SKM-1 (cell line): ENCODE data around the gene PTGS2.
"Not testable (repeated sequence)": the region's sequence is repeated elsewhere in the genome, so short reads cannot be mapped to it uniquely, and the experiment has no call there.

Experiments
- DNase-seq: peaks from one replicate; lab custom pipeline; 2025; ENCODE audit not compliant: unreplicated experiment; lab: John Stamatoyannopoulos, UW

The PTGS2 gene

GRCh38 chr1:186670297-186671135, 9.7 kb downstream of the PTGS2 start:
- DNase-seq = no peak

GRCh38 chr1:186669784-186670183, 10.4 kb downstream of the PTGS2 start:
- DNase-seq = not testable (repeated sequence)

- not testable (repeated sequence) for DNase-seq
Observed at GRCh38 chr1:186664217-186664616, 16.0 kb downstream of the PTGS2 start.

- DNase-seq = no peak
Observed at GRCh38 chr1:186662752-186663151, 17.5 kb downstream of the PTGS2 start.

GRCh38 chr1:186659890-186660341, 20.3 kb downstream of the PTGS2 start:
- no peak for DNase-seq

GRCh38 chr1:186658999-186659398, 21.2 kb downstream of the PTGS2 start:
- no peak for DNase-seq

- no peak for DNase-seq
Observed at GRCh38 chr1:186657481-186657880, 22.7 kb downstream of the PTGS2 start.

GRCh38 chr1:186655876-186656275, 24.3 kb downstream of the PTGS2 start:
- DNase-seq = no peak

- no peak for DNase-seq
Observed at GRCh38 chr1:186654741-186655140, 25.5 kb downstream of the PTGS2 start.

GRCh38 chr1:186653312-186653711, 26.9 kb downstream of the PTGS2 start:
- no peak for DNase-seq

GRCh38 chr1:186648613-186649012, 31.6 kb downstream of the PTGS2 start:
- DNase-seq = no peak

- not testable (repeated sequence) for DNase-seq
Observed at GRCh38 chr1:186647985-186648384, 32.2 kb downstream of the PTGS2 start.

GRCh38 chr1:186643614-186644013, 36.6 kb downstream of the PTGS2 start:
- DNase-seq = no peak

GRCh38 chr1:186637567-186637966, 42.7 kb downstream of the PTGS2 start:
- DNase-seq = not testable (repeated sequence)

- no peak for DNase-seq
Observed at GRCh38 chr1:186636786-186637185, 43.4 kb downstream of the PTGS2 start.

- no peak for DNase-seq
Observed at GRCh38 chr1:186634511-186634910, 45.7 kb downstream of the PTGS2 start.

- no peak for DNase-seq
Observed at GRCh38 chr1:186633116-186633515, 47.1 kb downstream of the PTGS2 start.

- DNase-seq = no peak
Observed at GRCh38 chr1:186629341-186629740, 50.9 kb downstream of the PTGS2 start.

- DNase-seq = no peak
Observed at GRCh38 chr1:186628910-186629309, 51.3 kb downstream of the PTGS2 start.

- DNase-seq = no peak
Observed at GRCh38 chr1:186627019-186627418, 53.2 kb downstream of the PTGS2 start.

GRCh38 chr1:186626356-186626932, 53.8 kb downstream of the PTGS2 start:
- no peak for DNase-seq

GRCh38 chr1:186623551-186623950, 56.7 kb downstream of the PTGS2 start:
- DNase-seq = peak; percentile 23
